Pancreas (tissue), 10 donors: ENCODE data around the gene C1QTNF9B. TPM values are rescaled to one million over a fixed set of nuclear protein-coding genes. Genes with fewer than 3 reads are reported as not detected.

ENCODE experiments used
- ATAC-seq, 4 donors: fragments of 200-7000 bp; cut with Tn5 transposase; one replicate each; pipeline versions ENCODE4 v1.8.0 to v1.9.1; 2020; ENCODE audit warnings: mild to moderate bottlenecking in 4 of 4, moderate library complexity in 4 of 4
- DNase-seq, 6 donors: peaks; one replicate each; pipeline ENCODE4 v3.0.0-alpha.2; 2020
- FAIRE-seq: peaks from 2 replicates; lab custom pipeline; 2012; peaks lifted over from hg19 to GRCh38; lab: Jason Lieb, UNC
- H3K27ac ChIP-seq, 4 donors: fragments of 200-600 bp; sonication (generic); 1 replicate in 3 of 4; 2 replicates in 1 of 4; pipeline versions ENCODE4 v1.5.0 to v1.8.0; 2020
- H3K27me3 ChIP-seq, 4 donors: fragments of 200-600 bp; one replicate each; pipeline ENCODE4 v1.8.0; 2021
- H3K36me3 ChIP-seq, 3 donors: fragments of 200-600 bp; sonication (generic) in 1 of 3; one replicate each; pipeline versions ENCODE4 v1.5.0 to v1.8.0; 2020 to 2021
- H3K4me1 ChIP-seq, 3 donors: fragments of 200-600 bp; one replicate each; pipeline ENCODE4 v1.8.0; 2021
- H3K4me3 ChIP-seq, 4 donors: fragments of 200-600 bp; sonication (generic) in 2 of 4; one replicate each; pipeline versions ENCODE4 v1.5.0 to v1.8.0; 2020 to 2021
- H3K9me3 ChIP-seq, 4 donors: fragments of 200-600 bp; one replicate each; pipeline ENCODE4 v1.8.0; 2021
- CTCF ChIP-seq, 4 donors: fragments of 200-600 bp; sonication (generic) in 3 of 4; IDR thresholded peaks; one replicate each; pipeline versions ENCODE4 v1.5.0 to v1.8.0; 2021; ENCODE audit warnings: antibody characterized with exemption in 4 of 4
- WGBS, 2 donors: extraction: QIAGEN DNeasy Blood & Tissue Kit; methylation state at CpG; one replicate each; pipeline ENCODE4 v1.1.7; 2013; 5-methylcytosine and 5-hydroxymethylcytosine counted together
- intact Hi-C, 3 donors: fragments of 100-400 bp; cut with DNase I; formaldehyde crosslinking; loops; one replicate each; pipeline versions ENCODE4 v1.11.1 to v1.14.2; 2022
- polyA plus RNA-seq, 2 donors: library from polyadenylated mRNA; stranded (reverse); fragments of 200-250 nt; gene quantifications; one replicate each; pipeline ENCODE4 v1.2.3, GENCODE V29; 2013
- total RNA-seq, 6 donors: library from RNA; stranded (reverse); fragmentation: NEBNext Ultra II Directional in 4 of 6; extraction: Animal tissue kit (Norgen Biotek cat#: 25700) in 4 of 6; gene quantifications; one replicate each; pipeline versions ENCODE4 v1.2.1 to v1.2.4, GENCODE V29; 2021 to 2023
- donor health status: healthy with polysubstance abuse.
- donor health status: DM: no; HTN: no; CAD: no; lungs with moderate emphysema.
- donor health status: DM: no; HTN: no; CAD: no.
- donor health status: control.
- donor health status: control.
- donor health status: Bipolar disorder and iron deficiency.
- donor health status: DM: yes; HTN: yes; CAD: no.
- donor health status: DM: no; HTN: no; CAD: no.
- donor health status: DM: no; HTN: no; CAD: no.
- donor health status: DM: yes; HTN: yes; CAD: no.

The C1QTNF9B gene
- total and polyA plus RNA-seq, 8 donors, result 0.12 to 0.20 TPM; not detected in 6

DNA sequence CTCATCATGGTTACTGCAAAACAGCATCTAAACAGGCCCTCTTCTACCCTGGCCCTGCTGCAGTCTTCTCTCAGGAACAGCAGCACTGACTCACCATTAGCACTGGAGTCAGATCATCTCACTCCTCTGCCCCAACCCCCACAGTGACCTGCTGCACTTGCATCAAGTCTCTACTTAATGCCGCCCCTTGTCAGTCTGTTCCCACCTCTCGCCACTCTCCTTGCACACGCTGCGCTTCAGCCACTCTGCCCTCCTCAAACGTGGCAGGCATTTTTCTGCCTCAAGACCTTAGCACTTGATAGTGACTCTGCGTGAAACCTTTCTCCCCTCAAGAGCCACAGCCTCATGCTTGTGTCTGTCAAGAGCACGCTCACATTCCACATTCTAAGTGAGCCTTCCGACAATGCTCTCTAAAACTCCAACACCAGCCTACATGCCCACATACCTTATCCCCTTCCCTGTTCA is 30.2 kb downstream of the C1QTNF9B start:
- 87% methylated on average over 8 of the region's 8 CpGs for WGBS, 2 donors
- ATAC-seq (no peak), DNase-seq (no peak), FAIRE-seq (no peak)
- Histone ChIP-seq H3K36me3 (no peaks in the 10 kb centered on the region), H3K4me3 (no peak overlapping the region), H3K27me3 (no peaks in the 10 kb centered on the region), H3K4me1 (no peaks in the 10 kb centered on the region), H3K27ac (no peak overlapping the region), H3K9me3 (no peaks in the 10 kb centered on the region)
- intact Hi-C loops, result no loop called here
- no peak for TF ChIP-seq CTCF (IDR thresholded peaks at IDR 0.05)

- no peak for ATAC-seq
- intact Hi-C loops, result no loop called here
- FAIRE-seq, result no peak
- TF ChIP-seq CTCF (IDR thresholded peaks at IDR 0.05), result no peak
- H3K36me3 ChIP-seq, result peaks cover 0 to under 1% (median 0%) of the 10 kb centered on the region in 3 donors
- H3K4me3 ChIP-seq, result no peak overlapping the region
- H3K4me1 ChIP-seq, result no peaks in the 10 kb centered on the region
- no peaks in the 10 kb centered on the region for H3K9me3 ChIP-seq
- 88% methylated on average over 9 of the region's 9 CpGs for WGBS, 2 donors
- no peaks in the 10 kb centered on the region for H3K27me3 ChIP-seq
- no peak for DNase-seq
- H3K27ac ChIP-seq, result no peak overlapping the region
Observed at GRCh38 chr13:23866420-23867026, 30.8 kb downstream of the C1QTNF9B start.

- ATAC-seq (no peak), DNase-seq (no peak), FAIRE-seq (no peak)
- WGBS, 2 donors, result 94 to 95% methylated on average over 7 of the region's 7 CpGs
- Histone ChIP-seq H3K27me3 (no peaks in the 10 kb centered on the region), H3K4me3 (no peak overlapping the region), H3K36me3 (peaks cover 0 to 3% (median 0%) of the 10 kb centered on the region in 3 donors), H3K9me3 (no peaks in the 10 kb centered on the region), H3K4me1 (no peaks in the 10 kb centered on the region), H3K27ac (no peak overlapping the region)
- TF ChIP-seq CTCF (IDR thresholded peaks at IDR 0.05), result no peak
- intact Hi-C loops, result no loop called here
Observed at GRCh38 chr13:23865906-23866305, 31.4 kb downstream of the C1QTNF9B start.

DNA sequence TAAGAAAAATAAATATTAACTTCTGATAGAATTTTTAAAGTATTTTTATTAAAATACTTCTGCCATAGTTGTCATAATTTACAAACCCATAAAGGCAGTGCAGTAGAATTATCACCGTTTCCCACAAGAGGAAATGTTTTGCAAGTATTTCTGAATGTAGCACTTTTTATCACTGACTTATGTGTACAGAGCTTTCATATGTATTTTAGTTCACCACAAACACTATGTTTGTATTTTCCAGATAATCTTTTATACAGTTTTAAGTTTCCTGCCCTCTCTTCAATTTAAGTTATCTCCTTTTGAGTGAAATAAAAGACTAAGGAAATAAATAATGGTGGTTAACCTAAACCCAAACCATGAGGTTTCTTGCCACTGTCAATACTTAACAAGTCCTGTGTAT is 32.3 kb downstream of the C1QTNF9B start:
- Histone ChIP-seq H3K4me1 (no peaks in the 10 kb centered on the region), H3K36me3 (peaks cover 0 to 3% (median 0%) of the 10 kb centered on the region in 3 donors), H3K27me3 (no peaks in the 10 kb centered on the region), H3K27ac (no peak overlapping the region), H3K4me3 (no peak overlapping the region), H3K9me3 (no peaks in the 10 kb centered on the region)
- intact Hi-C loops, result no loop called here
- 33% methylated on average over 1 of the region's 1 CpG for WGBS, 2 donors
- DNase-seq (no peak), ATAC-seq (no peak), FAIRE-seq (no peak)
- no peak for TF ChIP-seq CTCF (IDR thresholded peaks at IDR 0.05)

- Histone ChIP-seq H3K4me3 (no peak overlapping the region), H3K27ac (no peak overlapping the region), H3K27me3 (no peaks in the 10 kb centered on the region), H3K36me3 (peaks cover 0 to 3% (median 0%) of the 10 kb centered on the region in 3 donors), H3K4me1 (no peaks in the 10 kb centered on the region), H3K9me3 (no peaks in the 10 kb centered on the region)
- FAIRE-seq (no peak), DNase-seq (no peak), ATAC-seq (no peak)
- no peak for TF ChIP-seq CTCF (IDR thresholded peaks at IDR 0.05)
- WGBS, 2 donors, result 92 to 99% methylated on average over 2 of the region's 2 CpGs
- intact Hi-C loops, result no loop called here
Observed at GRCh38 chr13:23861310-23861709, 36.0 kb downstream of the C1QTNF9B start.
